ENCODE data around the gene UBE2L5. TPM values are rescaled to one million over a fixed set of nuclear protein-coding genes. Genes with fewer than 3 reads are reported as not detected.

Gene UBE2L5
- total RNA-seq, result not detected in 2 replicates

GRCh38 chr13:30422054-30422839 lies at the start of gene UBE2L5:
Gene UBE2L5 (plus strand): TSS chr13:30422493. CDS start chr13:30427991, 5,498 bp downstream.

GRCh38 chr13:30465593-30466357 lies 43.5 kb downstream of the UBE2L5 start, which contains the start of gene HMGB1:
Gene HMGB1 (minus strand): TSS chr13:30465936. CDS start chr13:30463680, 2,256 bp downstream.

Other genes with a start within 250 kb of the UBE2L5 start
- gene KATNAL1, start 114.9 kb upstream of the UBE2L5 start, total RNA-seq, result 7.2 and 16.1 TPM in 2 replicates
- gene HMGB1, start 43.4 kb downstream of the UBE2L5 start, total RNA-seq, result 169 and 170 TPM in 2 replicates
- 12.3 and 18.6 TPM in 2 replicates for gene USPL1, start 195.4 kb downstream of the UBE2L5 start, total RNA-seq

Data from cardiac ventricle fibroblast (primary cell).